Measurements from ENCODE around the gene SLC22A12. TPM values are rescaled to one million over a fixed set of nuclear protein-coding genes. Genes with fewer than 3 reads are reported as not detected.

SLC22A12 gene
- total and polyA plus RNA-seq, 2 experiments from 2014 or later, result not detected

GRCh38 chr11:64556721-64557250 lies 34.2 kb upstream of the SLC22A12 start:
- no peak overlapping the region for H3K4me3 ChIP-seq
- H3K27ac ChIP-seq, result no peak overlapping the region
- TF ChIP-seq CTCF (IDR thresholded peaks at IDR 0.05; ENCODE audit: low read depth, low read length), result no peak
- H3K27me3 ChIP-seq, result peaks cover 3% of the 10 kb centered on the region
- no peaks in the 10 kb centered on the region for H3K36me3 ChIP-seq
- H3K9me3 ChIP-seq (ENCODE audit: low read depth), result no peaks in the 10 kb centered on the region
- DNase-seq (ENCODE audit: low read depth in 1 of 2, low spot score in 1 of 2), result no peak
- peaks cover 3% of the 10 kb centered on the region for H3K4me1 ChIP-seq (ENCODE audit: low read depth)

GRCh38 chr11:64558065-64558745 lies 32.8 kb upstream of the SLC22A12 start:
- Histone ChIP-seq H3K4me1 (ENCODE audit: low read depth) (peaks cover 3% of the 10 kb centered on the region), H3K27me3 (no peaks in the 10 kb centered on the region), H3K27ac (no peak overlapping the region), H3K4me3 (no peak overlapping the region), H3K9me3 (ENCODE audit: low read depth) (no peaks in the 10 kb centered on the region), H3K36me3 (no peaks in the 10 kb centered on the region)
- no peak for TF ChIP-seq CTCF (IDR thresholded peaks at IDR 0.05; ENCODE audit: low read depth, low read length)
- no peak for DNase-seq (ENCODE audit: low read depth in 1 of 2, low spot score in 1 of 2)

- Histone ChIP-seq H3K27ac (no peak overlapping the region), H3K4me1 (ENCODE audit: low read depth) (no peaks in the 10 kb centered on the region)
- TF ChIP-seq CTCF (IDR thresholded peaks at IDR 0.05; ENCODE audit: low read depth, low read length), result no peak
Measured at GRCh38 chr11:64558869-64559268, 32.2 kb upstream of the SLC22A12 start.

DNA sequence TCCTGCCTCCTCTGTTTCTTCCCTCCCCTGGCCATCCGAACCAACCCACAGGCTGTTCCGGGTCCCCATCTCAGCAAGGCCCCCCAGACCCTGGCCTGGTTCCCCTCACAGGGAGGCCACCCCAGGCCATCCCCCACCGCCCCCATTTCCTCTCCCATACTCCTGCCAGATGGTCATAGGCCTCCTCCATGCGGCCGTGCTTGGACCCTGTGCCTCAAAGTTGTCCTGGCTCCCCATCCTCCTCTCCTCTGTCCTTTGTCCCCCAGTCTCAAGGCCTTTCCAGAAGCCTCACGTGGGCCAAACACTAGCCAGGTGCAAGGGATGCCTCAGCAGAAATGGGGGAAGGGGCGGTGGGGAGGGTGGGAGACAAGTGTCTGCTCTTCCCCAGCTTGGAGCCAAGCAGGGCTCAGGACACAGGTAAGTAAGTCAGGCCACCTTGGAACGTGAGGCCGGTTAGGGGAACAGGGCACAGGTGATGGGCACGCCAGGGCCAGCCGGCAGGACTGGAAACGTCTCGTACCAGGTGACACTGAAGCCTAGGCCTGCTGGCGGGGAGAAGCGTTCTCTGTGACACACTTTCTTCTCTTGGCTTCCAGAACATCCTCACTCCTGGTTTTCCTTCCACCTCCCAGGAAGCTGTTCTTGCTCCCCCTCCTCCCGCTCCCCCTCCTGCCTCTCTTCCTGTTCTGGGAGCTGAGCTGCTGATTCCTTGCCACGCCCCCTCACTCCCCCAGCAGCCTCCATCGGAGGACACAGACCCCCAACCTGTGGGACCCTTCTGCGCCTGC lies 31.5 kb upstream of the SLC22A12 start:
- Histone ChIP-seq H3K9me3 (ENCODE audit: low read depth) (no peaks in the 10 kb centered on the region), H3K4me3 (no peak overlapping the region), H3K36me3 (no peaks in the 10 kb centered on the region), H3K27ac (no peak overlapping the region), H3K27me3 (no peaks in the 10 kb centered on the region), H3K4me1 (ENCODE audit: low read depth) (no peaks in the 10 kb centered on the region)
- DNase-seq (ENCODE audit: low read depth in 1 of 2, low spot score in 1 of 2), result no peak
- TF ChIP-seq CTCF (IDR thresholded peaks at IDR 0.05; ENCODE audit: low read depth, low read length), result no peak

More at GRCh38 chr11:64558869-64559268, 32.2 kb upstream of the SLC22A12 start:
- no peaks in the 10 kb centered on the region for H3K9me3 ChIP-seq (ENCODE audit: low read depth)
- H3K27me3 ChIP-seq, result no peaks in the 10 kb centered on the region
- H3K4me3 ChIP-seq, result no peak overlapping the region
- no peaks in the 10 kb centered on the region for H3K36me3 ChIP-seq
- DNase-seq (ENCODE audit: low read depth in 1 of 2, low spot score in 1 of 2), result no peak

DNA sequence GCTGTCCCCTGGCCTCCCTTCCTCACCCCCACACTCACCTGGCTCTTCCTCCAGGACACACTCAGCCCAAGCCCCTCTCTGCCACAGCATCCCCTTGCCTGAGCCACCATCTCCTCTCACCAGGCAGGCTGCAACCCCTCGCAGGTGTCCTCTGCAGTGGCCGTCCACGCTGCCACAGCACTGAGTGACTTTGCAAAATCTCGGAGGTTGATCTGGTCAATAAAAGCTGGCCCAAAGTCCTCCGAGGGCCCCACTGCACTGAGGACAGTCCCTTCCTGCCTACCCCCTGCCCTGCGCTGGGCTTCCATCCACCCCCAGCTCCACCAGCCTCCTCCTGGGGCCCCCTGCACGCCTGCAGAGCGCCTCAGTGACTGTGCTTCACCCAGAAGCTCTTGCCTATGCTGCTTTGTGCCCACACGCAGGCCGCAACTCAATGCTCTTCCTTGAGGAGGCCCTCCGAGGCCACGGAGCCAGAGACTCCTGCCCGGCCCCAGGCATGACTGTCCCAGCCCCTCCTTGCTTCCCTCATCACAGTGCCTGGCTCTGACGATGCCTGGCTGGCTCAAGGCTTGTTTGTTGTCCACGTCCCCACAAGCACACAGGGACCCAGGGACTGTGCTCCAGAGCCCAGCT lies 30.8 kb upstream of the SLC22A12 start:
- TF ChIP-seq CTCF (IDR thresholded peaks at IDR 0.05; ENCODE audit: low read depth, low read length), result no peak
- H3K9me3 ChIP-seq (ENCODE audit: low read depth), result no peaks in the 10 kb centered on the region
- no peaks in the 10 kb centered on the region for H3K4me1 ChIP-seq (ENCODE audit: low read depth)
- H3K36me3 ChIP-seq, result no peaks in the 10 kb centered on the region
- no peak overlapping the region for H3K27ac ChIP-seq
- H3K4me3 ChIP-seq, result no peak overlapping the region
- H3K27me3 ChIP-seq, result no peaks in the 10 kb centered on the region
- no peak for DNase-seq (ENCODE audit: low read depth in 1 of 2, low spot score in 1 of 2)

Measured in cardiac muscle cell (in vitro differentiated cells and primary cell).